ENCODE results near the gene TSC22D2.

TSC22D2 gene

DNA sequence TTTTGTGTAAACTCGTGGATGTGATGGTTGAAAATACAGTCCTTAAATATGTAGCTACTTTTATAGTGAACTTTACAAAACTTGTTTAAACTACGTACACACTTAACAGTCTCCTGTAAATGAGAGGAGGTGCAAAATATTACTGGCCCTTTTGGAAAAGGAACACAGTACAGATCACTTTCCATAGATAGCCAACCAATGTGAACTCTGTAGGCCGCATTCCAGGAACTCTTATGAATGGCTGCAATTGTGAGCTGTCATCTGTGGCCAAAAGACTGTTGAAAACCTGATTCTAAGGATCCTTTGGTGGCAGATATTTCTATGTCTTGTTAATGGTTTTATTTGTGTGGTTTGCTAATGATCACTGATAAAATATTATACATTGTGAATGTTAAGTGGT, 6.2 kb downstream of the TSC22D2 start:
- DNase-seq = no peak

DNA sequence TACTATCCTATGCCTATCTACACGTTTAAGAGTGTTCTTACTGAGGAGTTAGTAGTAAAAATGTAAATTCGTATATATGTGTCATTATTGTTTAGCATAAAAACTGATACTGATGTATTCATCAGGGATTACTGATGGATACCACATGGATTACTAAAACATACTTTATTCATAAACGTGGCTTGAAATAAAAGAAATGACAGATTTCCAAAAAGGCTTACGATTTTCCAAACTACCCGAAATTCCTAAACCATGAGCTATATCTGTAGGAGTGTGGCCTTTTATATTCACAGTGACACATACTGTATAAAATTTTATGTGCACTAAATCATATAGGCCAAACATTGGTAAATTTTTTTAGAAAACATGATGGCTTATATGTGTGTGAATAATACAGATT, 6.9 kb downstream of the TSC22D2 start:
- DNase-seq = no peak

DNA sequence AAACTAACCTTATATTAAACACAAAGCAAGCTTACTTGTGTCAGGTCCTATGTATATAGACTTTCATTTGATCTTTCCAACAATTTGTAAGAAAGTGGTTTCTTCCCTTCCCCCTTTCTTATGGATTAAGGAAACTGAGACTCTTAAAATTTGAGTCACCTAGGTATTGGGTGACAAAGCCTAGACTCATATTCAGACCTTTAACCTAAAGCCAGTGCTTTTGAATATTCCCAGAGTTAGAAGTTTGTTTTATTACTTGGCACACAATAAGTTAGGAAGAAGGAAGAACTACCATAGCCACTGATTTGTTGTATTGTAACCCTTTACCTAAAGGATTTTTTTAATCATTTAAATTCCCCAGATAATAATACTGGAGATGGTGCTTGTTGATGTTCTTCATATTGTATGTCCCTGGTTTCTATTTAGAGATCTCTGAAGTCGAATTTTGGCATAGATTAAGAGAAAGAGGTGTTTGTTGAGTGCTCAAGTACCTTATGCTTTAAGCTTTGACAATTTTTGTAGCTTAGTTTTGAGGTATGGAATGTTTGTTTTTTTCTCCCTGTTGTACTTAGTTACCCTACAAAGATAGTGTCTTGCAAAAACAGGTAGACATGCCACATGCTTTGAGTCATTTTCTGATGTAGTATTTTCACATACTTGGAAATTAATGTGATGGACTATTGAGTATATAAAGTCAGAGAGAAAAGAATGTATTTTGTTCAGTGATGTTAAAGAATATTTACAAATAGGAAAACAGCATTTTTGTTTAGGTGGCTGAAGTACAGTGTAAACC, 11.2 kb downstream of the TSC22D2 start:
- no peak for DNase-seq

DNA sequence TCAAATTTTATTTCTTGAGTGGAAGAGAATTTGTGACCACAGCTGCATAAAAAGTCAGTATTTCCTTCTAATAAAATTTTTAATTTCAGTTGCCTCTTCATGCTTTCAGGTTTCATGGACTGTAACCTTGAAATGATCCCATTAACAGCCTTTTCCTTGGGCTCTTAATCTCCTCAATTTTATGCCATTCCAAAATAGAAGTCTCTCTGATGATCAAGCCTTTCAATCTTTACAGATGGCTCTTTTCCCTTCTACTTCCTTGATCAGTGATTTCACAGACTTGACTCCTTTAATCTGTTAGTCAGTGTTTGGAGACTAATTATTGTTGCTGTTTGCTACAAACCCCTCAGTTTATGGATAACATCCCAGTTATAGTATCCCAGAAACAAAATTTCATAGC, 11.9 kb downstream of the TSC22D2 start:
- no peak for DNase-seq

DNA sequence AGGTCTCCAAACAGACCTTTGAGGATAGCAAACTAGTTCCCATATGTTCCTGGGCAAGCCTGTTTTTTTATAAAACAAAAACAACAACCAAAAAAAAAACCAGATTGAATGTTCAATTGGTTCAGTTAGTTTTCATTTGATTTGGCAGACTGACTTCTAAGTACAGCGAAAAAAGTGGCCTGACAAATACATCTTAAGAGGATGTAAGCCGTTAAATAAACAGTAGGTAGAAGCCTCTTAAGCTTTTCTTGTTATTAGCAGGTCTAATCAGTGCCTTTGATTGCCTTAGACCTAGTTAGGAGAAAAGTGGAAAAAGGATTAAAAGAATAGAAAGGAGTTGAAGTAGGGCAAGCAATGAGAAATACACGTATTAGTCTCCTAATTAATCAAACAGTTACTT, 13.2 kb downstream of the TSC22D2 start:
- no peak for DNase-seq

DNA sequence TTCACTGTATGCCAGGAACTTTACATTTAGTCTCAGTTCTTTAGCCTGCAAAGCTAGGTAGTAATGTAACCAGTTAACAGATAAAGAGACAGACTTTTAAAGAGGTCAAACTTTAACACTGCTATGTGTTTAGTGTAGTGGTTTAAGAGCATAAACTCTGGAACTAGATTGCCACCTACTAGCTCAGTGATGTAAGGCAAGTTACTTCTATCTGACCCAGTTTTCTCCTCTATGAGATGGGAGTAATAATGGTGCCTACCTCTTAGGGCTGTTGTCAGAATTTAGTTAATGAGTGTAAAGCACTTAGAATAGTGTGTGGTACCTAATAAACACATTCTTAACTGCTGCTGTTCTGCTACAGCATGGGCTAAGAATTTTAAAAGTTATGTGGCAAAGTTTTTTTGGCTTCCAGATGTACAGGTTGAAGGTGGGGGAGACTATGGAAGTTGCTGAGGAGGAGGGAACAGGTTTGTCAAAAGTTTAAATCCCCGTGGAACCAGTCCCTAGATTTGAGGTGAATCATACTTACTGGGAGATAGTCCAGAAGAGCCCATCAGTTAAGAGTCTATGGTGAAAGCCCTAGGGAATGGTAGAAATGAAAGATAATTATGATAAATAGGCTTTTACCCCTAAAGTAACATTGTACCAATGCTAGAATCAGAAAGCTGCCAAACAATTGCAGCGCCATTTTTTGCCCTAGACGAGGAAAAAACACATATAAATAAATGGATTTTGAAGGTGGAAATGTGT, 13.9 kb downstream of the TSC22D2 start:
- DNase-seq = no peak

DNA sequence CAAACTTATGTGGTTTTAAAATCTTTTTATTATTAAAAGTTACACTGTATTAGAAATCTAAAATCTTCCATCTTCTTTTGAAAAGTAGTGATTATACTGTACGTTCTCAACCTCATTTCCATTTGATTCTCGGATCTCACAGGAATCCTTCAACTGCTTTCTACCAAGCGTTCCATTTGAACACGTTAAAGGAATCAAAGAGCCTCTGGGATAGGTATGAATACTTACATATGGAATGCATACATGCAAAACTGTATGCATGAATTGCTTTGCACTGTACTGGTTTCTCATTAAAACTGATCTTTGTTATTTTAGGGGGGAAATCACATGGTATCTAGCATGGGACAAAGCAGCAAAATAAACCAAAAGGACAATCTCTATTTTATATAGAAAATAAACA, 14.8 kb downstream of the TSC22D2 start:
- no peak for DNase-seq

DNA sequence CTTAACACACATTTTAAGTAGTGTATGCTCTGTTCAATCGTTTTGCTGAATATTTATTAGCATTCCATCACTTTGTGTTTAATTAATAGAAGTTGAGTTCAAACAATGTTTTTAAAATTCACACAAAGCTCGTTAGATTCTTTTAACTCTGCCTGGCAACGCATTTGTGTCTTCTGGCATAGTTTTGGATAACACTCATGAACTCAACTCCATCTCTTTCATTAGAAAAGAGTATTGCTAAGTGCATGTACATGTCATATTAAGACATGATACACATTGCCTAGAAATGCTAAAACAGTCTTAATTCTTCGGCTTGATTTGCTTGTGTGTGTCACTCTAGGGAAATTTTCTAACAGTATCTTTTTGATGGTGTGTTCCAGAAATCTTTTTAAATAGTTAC, 15.7 kb downstream of the TSC22D2 start:
- no peak for DNase-seq

DNA sequence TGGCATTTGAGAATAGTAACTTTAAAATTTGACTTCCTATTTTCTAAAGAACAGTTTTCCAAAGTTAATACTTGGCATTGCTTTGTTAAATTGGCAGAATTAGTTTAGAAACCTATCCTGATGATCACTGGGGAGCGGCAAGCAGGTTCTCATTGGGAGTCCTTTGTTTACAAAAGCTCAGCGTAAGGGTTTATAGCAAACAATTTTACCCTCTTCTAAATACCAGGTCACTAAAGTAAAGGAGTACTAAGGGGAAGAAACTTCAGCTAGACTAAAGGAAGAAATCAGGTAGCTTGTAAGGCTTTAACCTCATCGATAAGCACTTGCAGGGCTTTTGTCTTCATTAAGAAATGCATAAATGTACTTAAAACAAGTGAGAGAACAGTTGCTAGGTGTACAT, 18.2 kb downstream of the TSC22D2 start:
- no peak for DNase-seq

DNA sequence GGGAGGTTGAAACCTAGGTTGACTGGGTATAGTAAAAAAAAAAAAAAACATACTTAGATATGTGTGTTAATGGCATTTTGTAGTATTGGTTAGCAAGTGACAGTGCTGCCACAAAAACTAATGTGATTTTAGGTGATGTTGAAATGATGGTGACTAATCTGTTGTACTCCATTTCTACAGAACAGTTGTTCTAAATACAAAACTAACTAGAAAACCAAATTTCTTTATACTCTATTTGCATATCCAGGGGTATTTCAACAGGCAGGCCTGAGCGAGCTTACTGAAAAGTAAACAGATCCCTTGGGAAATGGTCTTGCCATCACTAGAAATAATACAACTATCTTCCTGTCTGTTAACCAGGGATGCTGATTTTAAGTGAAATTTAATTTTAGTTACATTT, 20.5 kb downstream of the TSC22D2 start:
- no peak for DNase-seq

DNA sequence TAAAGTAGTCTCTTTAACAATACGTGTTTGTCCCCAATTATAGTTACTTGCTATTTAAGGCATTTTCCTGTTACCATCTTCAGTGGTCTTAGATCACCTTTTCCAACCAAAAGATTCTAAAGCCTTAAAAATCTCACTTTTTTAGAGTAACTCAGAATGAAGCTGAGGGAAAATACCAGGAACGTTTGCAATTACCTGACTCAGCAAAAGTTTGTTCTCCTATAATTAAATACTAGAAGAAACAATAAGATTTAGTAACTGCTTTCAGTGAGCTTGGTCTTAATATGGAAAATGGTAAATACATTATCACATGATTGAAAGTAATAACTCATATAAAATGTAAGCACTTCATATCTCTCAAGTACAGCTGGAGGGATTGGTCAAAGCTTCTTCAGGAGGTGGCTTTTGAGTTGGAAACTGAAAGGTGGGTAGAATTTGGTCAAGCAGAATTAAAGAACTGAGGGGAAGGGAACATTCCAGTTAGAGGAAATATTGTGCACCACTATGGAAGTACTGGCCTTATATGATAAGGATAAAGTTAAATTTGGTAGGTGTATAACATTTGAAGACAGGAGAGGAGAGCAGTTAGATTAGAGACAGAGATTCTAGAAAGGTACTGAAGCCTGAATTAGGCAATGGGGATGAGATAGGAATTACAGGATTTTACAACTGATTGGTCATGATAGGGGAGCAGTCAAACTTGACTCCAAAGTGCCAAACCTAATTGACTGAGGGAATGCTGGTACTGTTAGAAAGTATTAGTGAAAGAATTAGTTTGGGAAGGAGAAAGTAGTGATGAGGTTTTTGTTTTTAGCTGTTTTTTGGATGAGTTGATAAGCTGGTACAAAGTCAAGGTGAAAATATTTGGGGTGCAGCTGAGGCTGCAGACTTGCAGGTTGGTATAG, 21.9 kb downstream of the TSC22D2 start:
- no peak for DNase-seq

DNA sequence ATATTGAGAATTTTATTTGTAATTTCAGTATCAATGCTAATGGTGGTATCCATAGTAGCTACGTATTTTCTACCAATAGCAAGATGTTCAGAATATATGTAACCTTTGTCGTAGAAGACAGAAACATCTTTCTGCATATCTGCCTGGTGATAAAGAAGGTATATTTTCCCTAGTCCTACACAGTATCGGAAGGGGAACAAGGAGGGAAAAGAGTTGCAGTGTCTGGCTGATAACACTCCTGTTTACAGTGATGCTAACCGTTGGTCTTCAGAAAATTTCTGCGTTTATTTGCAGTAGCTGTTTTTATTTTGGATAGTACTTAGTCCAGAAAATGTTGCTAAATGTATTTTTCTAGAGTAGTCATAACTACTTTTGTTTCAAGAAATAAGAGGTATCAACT, 25.2 kb downstream of the TSC22D2 start:
- no peak for DNase-seq

DNA sequence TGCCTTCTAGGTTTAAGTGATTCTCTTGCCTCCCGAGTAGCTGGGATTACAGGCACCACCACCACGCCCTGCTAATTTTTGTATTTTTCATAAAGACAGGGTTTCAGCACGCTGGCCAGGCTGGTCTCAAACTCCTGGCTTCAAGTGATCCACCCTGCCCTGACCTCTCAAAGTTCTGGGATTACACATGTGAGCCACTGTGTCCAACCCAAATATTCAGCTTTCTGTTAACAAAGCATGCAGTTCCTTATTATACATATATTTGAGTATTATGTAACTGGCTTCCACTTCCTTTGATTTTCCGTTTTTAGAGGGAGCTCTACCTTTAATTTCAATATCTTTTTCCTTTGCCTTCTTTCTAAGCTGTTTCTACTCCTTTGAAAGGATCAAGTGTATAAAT, 26.1 kb downstream of the TSC22D2 start:
- DNase-seq = no peak

DNA sequence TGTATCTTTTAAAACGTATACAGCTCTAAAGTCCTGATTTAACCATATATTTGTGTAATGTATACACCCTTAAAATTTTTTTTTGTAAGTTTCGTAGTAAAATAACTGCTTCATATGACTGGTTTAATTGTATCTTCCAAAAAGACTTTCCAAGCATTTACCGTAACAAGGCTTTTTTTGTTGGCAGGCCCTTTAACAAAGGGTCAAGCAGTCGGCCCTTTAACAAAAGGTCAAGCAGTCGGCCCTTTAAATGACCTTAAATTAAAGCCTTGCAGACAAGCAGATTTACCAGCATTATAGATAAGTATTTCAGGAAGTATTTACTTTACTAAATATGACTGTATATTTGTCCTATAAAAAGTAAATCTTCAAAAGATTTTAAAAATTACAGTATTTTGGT, 28.1 kb downstream of the TSC22D2 start:
- no peak for DNase-seq

DNA sequence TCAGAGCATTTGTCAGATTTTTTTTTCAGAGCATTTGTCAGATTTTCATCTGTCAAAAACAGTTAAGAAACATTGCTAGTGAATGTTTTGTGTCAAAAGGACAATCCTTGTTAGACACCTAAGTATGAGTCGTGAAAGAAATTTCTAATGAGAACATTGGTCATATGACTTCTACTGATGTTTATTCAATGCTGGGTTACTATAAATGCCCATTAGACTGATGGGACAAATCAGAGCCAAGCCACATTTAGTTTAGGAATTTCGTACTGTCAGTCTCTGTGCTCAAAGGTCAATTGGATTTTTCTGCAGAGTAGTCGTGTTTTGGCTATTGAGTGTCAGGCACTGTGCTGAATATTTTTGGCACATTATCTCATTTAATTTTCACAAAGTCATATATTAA, 31.6 kb downstream of the TSC22D2 start:
- DNase-seq = no peak

DNA sequence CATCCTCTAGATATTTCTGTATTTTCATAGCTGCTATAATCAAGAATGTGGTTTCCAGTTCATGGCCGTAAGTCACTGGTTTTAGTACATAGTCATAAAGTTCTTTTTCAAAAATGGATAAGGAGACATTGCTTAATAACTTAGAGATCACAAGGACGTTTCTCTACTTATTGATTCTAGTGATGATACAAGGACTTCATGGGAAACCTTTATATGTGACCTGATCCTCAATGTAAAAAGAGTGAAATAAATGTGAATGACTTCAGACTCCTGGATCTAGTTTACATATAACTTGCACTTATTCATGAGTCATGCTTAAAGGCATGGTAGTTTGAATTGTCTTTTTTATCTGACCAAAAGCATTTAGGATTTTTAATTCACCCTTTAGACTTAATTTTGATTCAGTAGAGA, 35.2 kb downstream of the TSC22D2 start:
- DNase-seq = no peak

DNA sequence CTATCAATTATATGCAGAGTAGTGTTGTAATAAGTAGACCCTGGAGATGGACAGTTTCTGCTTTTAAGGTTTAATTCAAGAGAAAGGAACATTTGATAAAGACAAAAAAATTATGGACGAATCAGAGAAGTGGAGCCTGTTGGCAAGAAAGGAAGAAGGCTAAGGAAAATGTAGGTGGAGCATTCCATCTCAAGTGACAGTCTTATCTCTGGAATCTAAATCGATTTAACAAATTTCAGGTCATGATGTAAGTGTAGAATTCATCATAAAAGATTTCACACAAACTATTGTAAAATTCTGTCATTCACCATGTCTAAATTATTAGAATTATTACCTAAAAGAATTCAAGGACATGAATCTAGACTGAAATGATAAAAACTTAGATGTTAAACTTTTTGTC, 36.3 kb downstream of the TSC22D2 start:
- no peak for DNase-seq

DNA sequence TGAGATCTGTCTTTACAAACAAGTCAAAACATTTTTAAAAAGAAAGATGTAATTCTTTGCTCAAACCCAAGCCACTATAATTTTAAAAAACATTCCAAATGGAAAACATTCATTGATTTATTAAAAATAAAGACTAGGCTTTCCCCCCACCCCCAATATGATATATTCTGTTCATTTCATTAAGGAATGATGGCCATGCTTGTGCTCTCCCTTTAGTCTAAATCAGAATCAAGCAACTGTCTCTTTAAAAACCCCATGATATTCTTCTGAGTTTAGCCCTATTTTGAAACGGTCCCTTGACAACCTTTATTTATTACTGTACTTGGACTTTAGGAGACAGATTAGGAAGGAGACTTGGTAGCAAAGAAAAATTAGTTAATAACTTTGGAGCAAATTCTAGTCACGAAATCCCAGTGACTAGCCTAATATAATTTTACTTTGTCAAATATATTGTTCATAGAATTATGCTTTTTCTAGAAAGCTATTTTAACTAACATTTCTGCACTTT, 38.4 kb downstream of the TSC22D2 start:
- no peak for DNase-seq

DNA sequence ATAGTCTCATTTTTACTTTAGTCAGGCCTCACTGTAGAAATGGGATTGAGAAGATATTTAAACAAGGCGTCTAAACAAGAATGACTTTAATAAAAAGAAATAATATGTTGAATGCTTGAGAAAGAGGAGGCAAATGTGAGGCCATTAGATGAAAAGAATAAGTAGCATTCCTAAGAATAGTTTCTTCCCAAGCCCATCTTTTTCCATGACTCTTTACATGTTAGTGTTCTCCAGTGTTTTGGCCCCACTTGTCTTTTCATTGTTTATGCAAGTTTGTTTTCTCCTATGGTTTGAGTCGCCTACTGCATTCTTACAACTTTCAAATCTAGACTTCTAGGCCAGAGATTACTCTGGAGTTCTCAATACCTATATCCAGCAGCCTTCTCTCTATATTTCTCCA, 39.0 kb downstream of the TSC22D2 start:
- DNase-seq = no peak

DNA sequence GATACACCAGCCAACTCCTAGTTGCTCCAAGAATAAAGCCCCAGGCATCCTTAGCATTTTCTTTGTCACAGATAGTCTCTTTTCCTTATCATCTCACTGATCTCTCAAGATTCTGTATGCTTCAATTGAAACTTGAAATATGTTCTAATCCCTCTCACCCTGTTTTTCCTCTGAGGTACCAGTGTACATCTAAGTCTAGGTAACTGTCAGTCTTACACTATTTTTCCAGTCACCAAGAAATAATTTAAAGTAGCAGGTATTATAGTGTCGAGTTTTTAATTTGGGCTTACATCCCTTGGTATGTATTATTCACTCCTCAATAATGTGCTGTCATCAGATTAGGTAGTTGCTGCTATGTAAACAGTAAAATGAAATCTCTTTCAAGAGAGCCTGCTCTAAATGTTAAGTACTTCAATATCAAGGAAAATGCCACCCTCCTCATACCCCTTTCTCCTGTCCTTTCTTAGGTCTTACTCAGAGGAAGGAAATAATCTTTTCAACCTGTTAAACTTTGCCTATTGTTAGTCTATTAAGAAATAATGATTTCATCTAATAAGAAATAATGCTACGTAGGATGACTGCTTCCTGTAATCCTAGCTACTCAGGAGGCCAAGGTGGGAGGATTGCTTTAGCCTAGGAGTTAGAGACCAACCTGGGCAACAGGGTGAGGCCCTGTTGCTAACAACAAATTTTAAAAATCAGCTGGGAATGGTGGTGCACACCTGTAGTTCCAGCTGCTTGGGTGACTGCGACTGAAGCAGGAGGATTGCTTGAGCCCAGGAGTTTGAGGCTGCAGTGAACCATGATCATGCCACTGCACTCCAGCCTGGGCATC, 39.8 kb downstream of the TSC22D2 start:
- DNase-seq = no peak

DNA sequence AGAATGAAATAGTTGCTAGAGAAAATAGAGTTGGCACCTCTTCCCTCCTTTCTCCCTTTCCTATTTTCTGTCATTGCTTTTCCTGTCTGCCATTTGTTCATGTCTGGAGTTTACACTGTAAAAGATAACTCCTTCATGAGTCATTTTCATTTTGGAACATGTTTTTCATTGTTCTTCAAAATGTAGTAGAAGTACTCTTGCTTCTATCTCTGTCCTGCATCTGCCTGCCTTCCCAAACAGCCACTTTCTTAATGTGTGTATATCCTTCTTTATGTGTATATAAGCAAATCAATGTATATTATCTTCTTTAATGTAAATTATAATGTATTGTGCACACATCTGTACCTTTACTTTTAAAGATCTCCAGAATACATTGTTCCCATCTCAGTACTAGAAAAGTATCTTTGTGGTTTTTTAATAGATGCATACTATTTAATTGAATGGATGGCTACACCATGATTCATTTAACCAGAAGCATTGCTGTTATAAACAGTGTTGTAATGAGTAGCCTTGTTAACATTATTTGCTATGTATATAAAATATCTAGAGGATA, 41.1 kb downstream of the TSC22D2 start:
- DNase-seq = no peak

DNA sequence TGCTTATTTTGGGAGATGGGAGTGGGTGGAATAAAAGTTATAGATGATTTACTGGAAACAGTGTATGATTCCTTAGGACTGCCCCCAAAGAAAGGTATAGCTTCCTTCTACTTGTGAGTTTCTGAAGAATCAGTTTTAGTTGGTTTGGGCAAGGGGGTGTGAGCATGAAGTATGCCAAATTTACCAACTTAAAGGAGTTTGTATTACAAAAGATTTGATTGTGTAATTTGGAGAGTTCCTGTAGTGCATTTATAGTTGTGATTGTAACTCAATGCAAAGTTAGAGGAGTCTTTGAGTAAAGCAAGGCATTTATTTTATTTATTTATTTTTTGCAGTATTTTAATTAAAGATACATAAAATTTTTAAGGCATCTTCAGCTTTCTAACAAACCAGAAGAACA, 42.8 kb downstream of the TSC22D2 start:
- no peak for DNase-seq
